ENCODE measurements around the gene FSCN2.

DNA sequence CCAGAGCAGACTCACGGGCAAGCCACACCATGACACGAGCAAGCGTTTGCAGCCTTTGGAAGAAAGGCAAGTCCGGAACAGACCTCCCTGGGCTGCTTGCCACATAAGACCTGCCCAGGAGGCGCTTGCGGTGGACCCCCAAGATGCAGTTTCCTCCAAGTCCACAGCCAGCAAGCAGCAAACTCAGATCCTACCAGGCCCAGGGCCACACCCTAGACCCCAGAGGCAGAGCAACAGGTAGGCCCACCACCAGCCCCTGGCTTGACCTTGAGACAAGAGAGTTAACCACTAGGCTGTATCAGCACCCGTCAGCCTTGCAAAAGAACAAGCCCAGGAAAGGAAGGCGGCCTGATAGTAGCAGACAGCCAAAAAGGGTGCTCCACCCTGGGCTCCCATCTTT is 21.6 kb downstream of the FSCN2 start:
- TF ChIP-seq, protein P1, sequence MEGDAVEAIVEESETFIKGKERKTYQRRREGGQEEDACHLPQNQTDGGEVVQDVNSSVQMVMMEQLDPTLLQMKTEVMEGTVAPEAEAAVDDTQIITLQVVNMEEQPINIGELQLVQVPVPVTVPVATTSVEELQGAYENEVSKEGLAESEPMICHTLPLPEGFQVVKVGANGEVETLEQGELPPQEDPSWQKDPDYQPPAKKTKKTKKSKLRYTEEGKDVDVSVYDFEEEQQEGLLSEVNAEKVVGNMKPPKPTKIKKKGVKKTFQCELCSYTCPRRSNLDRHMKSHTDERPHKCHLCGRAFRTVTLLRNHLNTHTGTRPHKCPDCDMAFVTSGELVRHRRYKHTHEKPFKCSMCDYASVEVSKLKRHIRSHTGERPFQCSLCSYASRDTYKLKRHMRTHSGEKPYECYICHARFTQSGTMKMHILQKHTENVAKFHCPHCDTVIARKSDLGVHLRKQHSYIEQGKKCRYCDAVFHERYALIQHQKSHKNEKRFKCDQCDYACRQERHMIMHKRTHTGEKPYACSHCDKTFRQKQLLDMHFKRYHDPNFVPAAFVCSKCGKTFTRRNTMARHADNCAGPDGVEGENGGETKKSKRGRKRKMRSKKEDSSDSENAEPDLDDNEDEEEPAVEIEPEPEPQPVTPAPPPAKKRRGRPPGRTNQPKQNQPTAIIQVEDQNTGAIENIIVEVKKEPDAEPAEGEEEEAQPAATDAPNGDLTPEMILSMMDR (IDR thresholded peaks at IDR 0.05): no peak
- TF ChIP-seq POLR2A (IDR thresholded peaks at IDR 0.05): no peak
